CD4-positive, alpha-beta memory T cell (primary cell): ENCODE measurements around the gene PCMT1. TPM values are rescaled to one million over a fixed set of nuclear protein-coding genes. Genes with fewer than 3 reads are reported as not detected.
A peak's percentile ranks its signal among the peaks of the same experiment; 100 is the strongest.
"Not testable (repeated sequence)": the region's sequence is repeated elsewhere in the genome, so short reads cannot be mapped to it uniquely, and the experiment has no call there.

Experiments
- CTCF ChIA-PET: fragments of 350-600 bp; sonication (Branson Sonifier 250); formaldehyde crosslinking; loops from one replicate; lab custom pipeline; 2021; ENCODE audit warnings: inconsistent platforms; ENCODE audit not compliant: partially characterized antibody; lab: Charles Lee
- POLR2A ChIA-PET: fragments of 350-600 bp; sonication (Branson Sonifier 250); formaldehyde crosslinking; loops from one replicate; lab custom pipeline; 2021; ENCODE audit not compliant: partially characterized antibody; lab: Charles Lee
- DNase-seq, 5 donors: peaks; one replicate each; pipeline versions ENCODE4 v3.0.0 to v3.0.0-alpha.2; 2020 to 2022; ENCODE audit warnings: mixed read lengths in 1 of 5
- H3K27ac ChIP-seq: one replicate; pipeline ENCODE4 v1.7.0; 2013; ENCODE audit warnings: low read depth, low read length
- H3K27me3 ChIP-seq: 2 replicates; pipeline ENCODE4 v1.7.0; 2013; ENCODE audit warnings: mild to moderate bottlenecking, low read length, moderate library complexity; ENCODE audit not compliant: insufficient read depth
- H3K36me3 ChIP-seq: 2 replicates; pipeline ENCODE4 v1.7.0; 2013; ENCODE audit warnings: mild to moderate bottlenecking, low read length, moderate library complexity; ENCODE audit not compliant: insufficient read depth
- H3K4me1 ChIP-seq: 2 replicates; pipeline ENCODE4 v1.7.0; 2013; ENCODE audit warnings: mild to moderate bottlenecking, low read length, moderate library complexity; ENCODE audit not compliant: insufficient read depth
- H3K4me3 ChIP-seq, 2 donors: one replicate each; pipeline ENCODE4 v1.7.0; 2013; ENCODE audit warnings: low read length in 2 of 2, mild to moderate bottlenecking in 1 of 2
- H3K9me3 ChIP-seq, 2 donors: one replicate each; pipeline ENCODE4 v1.7.0; 2013; ENCODE audit warnings: low read length in 2 of 2, control low read depth in 1 of 2; ENCODE audit not compliant: control insufficient read depth in 1 of 2
- H3K27ac Mint-ChIP-seq, 7 donors: one replicate each; pipeline ENCODE4 v1.8.0; 2020 to 2021; ENCODE audit warnings: mixed read lengths in 7 of 7, mild to moderate bottlenecking in 6 of 7, inconsistent platforms in 3 of 7, moderate library complexity in 3 of 7
- H3K27me3 Mint-ChIP-seq, 2 donors: one replicate each; pipeline ENCODE4 v1.8.0; 2020 to 2021; ENCODE audit warnings: mixed read lengths in 2 of 2
- H3K36me3 Mint-ChIP-seq, 2 donors: one replicate each; pipeline ENCODE4 v1.8.0; 2020 to 2021; ENCODE audit warnings: mixed read lengths in 2 of 2, inconsistent platforms in 1 of 2, mild to moderate bottlenecking in 1 of 2
- H3K4me1 Mint-ChIP-seq, 4 donors: one replicate each; pipeline ENCODE4 v1.8.0; 2020 to 2021; ENCODE audit warnings: mixed read lengths in 4 of 4, mild to moderate bottlenecking in 1 of 4
- H3K4me3 Mint-ChIP-seq, 8 donors: one replicate each; pipeline ENCODE4 v1.8.0; 2020 to 2021; ENCODE audit warnings: mixed read lengths in 8 of 8, mild to moderate bottlenecking in 7 of 8, moderate library complexity in 6 of 8, inconsistent platforms in 3 of 8
- H3K9me3 Mint-ChIP-seq, 8 donors: one replicate each; pipeline ENCODE4 v1.8.0; 2020 to 2021; ENCODE audit warnings: mixed read lengths in 8 of 8, mild to moderate bottlenecking in 5 of 8, inconsistent platforms in 3 of 8, moderate library complexity in 1 of 8
- intact Hi-C: fragments of 100-400 bp; cut with micrococcal nuclease; formaldehyde crosslinking; loops from one replicate; pipeline ENCODE4 v1.15.1; 2023
- polyA plus RNA-seq, 2 donors: library from polyadenylated mRNA; unstranded; fragments of 300-500 nt; fragmentation: Illumina TruSeq; gene quantifications; one replicate each; pipeline ENCODE4 v1.2.3, GENCODE V29; 2021
- total RNA-seq, 2 experiments: library from RNA; stranded (reverse); gene quantifications; one replicate each; pipeline ENCODE4 v1.2.3, GENCODE V29; 2021

Gene PCMT1
- total and polyA plus RNA-seq, 4 experiments from 2014 or later, result 50.8 to 196 (median 100) TPM

DNA sequence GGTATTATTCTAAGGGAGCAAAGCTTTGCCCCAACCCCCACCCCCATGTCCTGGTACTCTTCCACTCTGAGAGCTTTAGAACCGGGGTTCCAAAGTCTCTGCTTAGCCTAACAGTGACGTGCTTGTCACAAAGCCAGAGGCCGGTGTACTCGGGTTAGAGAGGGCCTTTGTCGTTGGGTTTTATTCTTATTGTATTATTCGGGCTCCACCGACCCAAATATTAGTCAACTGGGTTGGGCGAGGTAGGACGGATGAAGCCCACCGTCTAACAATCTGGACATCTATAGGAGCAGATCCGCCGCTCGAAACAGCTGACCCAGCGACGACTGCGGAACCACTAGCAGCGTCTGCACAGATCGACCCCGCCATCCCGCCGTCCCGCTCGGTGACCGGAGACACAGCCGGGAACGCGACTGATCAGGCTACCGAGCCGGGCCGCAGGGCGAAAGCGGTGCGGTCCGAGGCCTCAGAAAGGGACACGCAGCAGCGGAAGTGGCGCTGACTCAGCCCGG is 403 bp upstream of the PCMT1 start:
- intact Hi-C loops, result loop anchor here (5.0 kb wide), 1 partner anchor 202 kb away; the partner anchor contains the start of gene PPIL4
- H3K4me3 Mint-ChIP-seq, result peak overlapping the region; percentile 78 to 91 (median 88)
- ChIA-PET CTCF (interaction anchor here (0.7 to 1.6 kb wide), 3 partner anchors 24 to 673 kb away, joined by 4 to 6 read pairs (median 4); partner anchors contain the start of gene PPIL4), POLR2A (interaction anchor here (1.0 to 6.7 kb wide), 3 partner anchors 10 to 204 kb away, joined by 4 to 82 read pairs (median 6); partner anchors contain the start of genes LATS1 and PPIL4)
- H3K27me3 ChIP-seq, H3K36me3 ChIP-seq, H3K27me3 Mint-ChIP-seq, H3K9me3 Mint-ChIP-seq, DNase-seq, H3K9me3 ChIP-seq: not testable (repeated sequence)
- H3K27ac Mint-ChIP-seq, result peak overlapping the region in 6 of 7 donors; percentile 81 to 95 (median 86)
- Histone ChIP-seq H3K4me1 (peaks cover 61% of the 10 kb centered on the region), H3K27ac (peak overlapping the region; percentile 83), H3K4me3 (peak overlapping the region in 1 of 2 donors; percentile 95)
- peaks cover 22 to 58% (median 38%) of the 10 kb centered on the region in 4 donors for H3K4me1 Mint-ChIP-seq
- H3K36me3 Mint-ChIP-seq, result peaks cover 0 to 15% of the 10 kb centered on the region in 2 donors

GRCh38 chr6:149750136-149750609 is 632 bp downstream of the PCMT1 start:
- no peaks in the 10 kb centered on the region for H3K9me3 ChIP-seq
- Mint-ChIP-seq H3K4me3 (peak overlapping the region; percentile 86 to 91 (median 90)), H3K4me1 (peaks cover 23 to 53% (median 38%) of the 10 kb centered on the region in 4 donors), H3K9me3 (no peaks in the 10 kb centered on the region), H3K36me3 (peaks cover 0 to 15% of the 10 kb centered on the region in 2 donors), H3K27me3 (no peaks in the 10 kb centered on the region), H3K27ac (peak overlapping the region; percentile 75 to 95 (median 86))
- no peaks in the 10 kb centered on the region for H3K27me3 ChIP-seq
- intact Hi-C loops, result no loop called here
- H3K27ac ChIP-seq, result peak overlapping the region; percentile 83
- CTCF ChIA-PET, result interaction anchor here (1.0 to 1.6 kb wide), 2 partner anchors 25 to 205 kb away, joined by 4 to 6 read pairs; partner anchors contain the start of gene PPIL4
- peaks cover 63% of the 10 kb centered on the region for H3K4me1 ChIP-seq
- H3K4me3 ChIP-seq, result peak overlapping the region; percentile 18 to 95
- POLR2A ChIA-PET, result interaction anchor here (0.6 to 6.7 kb wide), 6 partner anchors 9 to 205 kb away, joined by 3 to 82 read pairs (median 4); partner anchors contain the start of genes LATS1 and PPIL4
- peak in 1 of 5 donors; percentile 70 for DNase-seq
- H3K36me3 ChIP-seq, result no peaks in the 10 kb centered on the region

DNA sequence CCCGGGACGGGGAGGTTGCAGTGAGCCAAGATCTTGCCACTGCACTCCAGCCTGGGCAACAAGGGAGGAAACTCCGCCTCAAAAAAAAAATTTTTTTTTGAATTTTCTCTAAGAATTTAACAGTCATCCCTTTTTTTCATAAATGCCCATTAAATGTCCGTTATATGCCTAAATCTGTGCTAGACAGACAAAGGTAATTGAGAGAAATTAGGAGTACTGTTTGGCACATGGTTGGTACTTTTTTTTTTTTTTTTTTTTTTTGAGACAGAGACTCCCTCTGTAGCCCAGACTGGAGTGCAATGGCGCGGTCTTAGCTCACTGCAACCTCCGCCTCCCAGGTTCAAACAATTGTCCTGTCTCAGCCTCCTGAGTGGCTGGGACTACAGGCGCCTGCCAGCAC is 1.7 kb downstream of the PCMT1 start:
- Mint-ChIP-seq H3K4me1 (peaks cover 23 to 48% (median 37%) of the 10 kb centered on the region in 4 donors), H3K4me3 (peak overlapping the region in 2 of 8 donors; percentile 86 to 87), H3K27me3 (no peaks in the 10 kb centered on the region), H3K9me3 (no peaks in the 10 kb centered on the region), H3K36me3 (peaks cover 4 to 11% of the 10 kb centered on the region in 2 donors), H3K27ac (peak overlapping the region in 1 of 7 donors; percentile 56)
- H3K9me3 ChIP-seq, result no peaks in the 10 kb centered on the region
- DNase-seq, result no peak
- H3K36me3 ChIP-seq, result no peaks in the 10 kb centered on the region
- ChIA-PET POLR2A (interaction anchor here (0.6 kb wide), 1 partner anchor 669 kb away, joined by 3 read pairs; no protein-coding TSS in a partner anchor), CTCF (no interaction called here)
- no peaks in the 10 kb centered on the region for H3K27me3 ChIP-seq
- H3K4me1 ChIP-seq, result peaks cover 60% of the 10 kb centered on the region
- intact Hi-C loops, result no loop called here
- no peak overlapping the region for H3K27ac ChIP-seq
- H3K4me3 ChIP-seq, result no peak overlapping the region

GRCh38 chr6:149751920-149752319 is 2.4 kb downstream of the PCMT1 start:
- H3K27me3 ChIP-seq, intact Hi-C loops, DNase-seq, H3K4me3 ChIP-seq, H3K36me3 Mint-ChIP-seq, CTCF ChIA-PET, H3K36me3 ChIP-seq, H3K9me3 Mint-ChIP-seq, H3K27ac ChIP-seq, H3K27me3 Mint-ChIP-seq, H3K9me3 ChIP-seq: not testable (repeated sequence)
- Mint-ChIP-seq H3K4me1 (peaks cover 17 to 41% (median 30%) of the 10 kb centered on the region in 4 donors), H3K4me3 (peak overlapping the region in 3 of 8 donors; percentile 15 to 38 (median 25)), H3K27ac (peak overlapping the region in 2 of 7 donors; percentile 41 to 56)
- peaks cover 54% of the 10 kb centered on the region for H3K4me1 ChIP-seq
- POLR2A ChIA-PET, result interaction anchor here (0.6 to 1.7 kb wide), 2 partner anchors 35 to 670 kb away, joined by 3 to 5 read pairs; partner anchors contain the start of gene LATS1

GRCh38 chr6:149752600-149753373 is 3.2 kb downstream of the PCMT1 start:
- intact Hi-C loops, result no loop called here
- Histone ChIP-seq H3K36me3 (no peaks in the 10 kb centered on the region), H3K27me3 (no peaks in the 10 kb centered on the region), H3K27ac (no peak overlapping the region), H3K9me3 (no peaks in the 10 kb centered on the region), H3K4me3 (no peak overlapping the region), H3K4me1 (peaks cover 52% of the 10 kb centered on the region)
- Mint-ChIP-seq H3K9me3 (no peaks in the 10 kb centered on the region), H3K27me3 (no peaks in the 10 kb centered on the region), H3K27ac (no peak overlapping the region), H3K36me3 (peaks cover 4 to 9% of the 10 kb centered on the region in 2 donors), H3K4me1 (peaks cover 18 to 38% (median 26%) of the 10 kb centered on the region in 4 donors), H3K4me3 (peak overlapping the region in 2 of 8 donors; percentile 25 to 34)
- ChIA-PET CTCF (interaction anchor here (1.1 to 1.5 kb wide), 2 partner anchors 29 to 87 kb away, joined by 3 to 4 read pairs; no protein-coding TSS in a partner anchor), POLR2A (interaction anchor here (1.7 kb wide), 1 partner anchor 35 kb away, joined by 5 read pairs; the partner anchor contains the start of gene LATS1)
- no peak for DNase-seq

- H3K9me3 ChIP-seq, H3K4me3 ChIP-seq, H3K27ac ChIP-seq, H3K27me3 Mint-ChIP-seq, intact Hi-C loops, H3K36me3 Mint-ChIP-seq, H3K36me3 ChIP-seq, H3K9me3 Mint-ChIP-seq, DNase-seq, H3K27ac Mint-ChIP-seq, H3K27me3 ChIP-seq, H3K4me3 Mint-ChIP-seq: not testable (repeated sequence)
- POLR2A ChIA-PET, result interaction anchor here (1.7 kb wide), 1 partner anchor 36 kb away, joined by 5 read pairs; the partner anchor contains the start of gene LATS1
- peaks cover 52% of the 10 kb centered on the region for H3K4me1 ChIP-seq
- CTCF ChIA-PET, result interaction anchor here (0.8 to 1.5 kb wide), 3 partner anchors 9 to 87 kb away, joined by 3 to 4 read pairs (median 3); no protein-coding TSS in a partner anchor
- peaks cover 18 to 37% (median 26%) of the 10 kb centered on the region in 4 donors for H3K4me1 Mint-ChIP-seq
Observed at GRCh38 chr6:149753374-149753637, 3.8 kb downstream of the PCMT1 start.
